Measurements from ENCODE around the gene PTGIR. TPM values are rescaled to one million over a fixed set of nuclear protein-coding genes. Genes with fewer than 3 reads are reported as not detected.

PTGIR gene
- total RNA-seq (10.1 TPM), polyA plus RNA-seq (ENCODE audit: insufficient read depth, low read depth, low replicate concordance) (7.5 TPM)
- long read RNA-seq, donor 1 = 0 reads
- long read RNA-seq, donor 2 = 0 reads
- long read RNA-seq, donor 3, partial matches to known transcripts = 0 of 1 reads
- long read RNA-seq, donor 3, other reads (novel, unspliced or antisense) = 0 of 1 reads
- long read RNA-seq, donor 4, partial matches to known transcripts = 0 of 3 reads
- long read RNA-seq, donor 4, other reads (novel, unspliced or antisense) = 0 of 3 reads
- long read RNA-seq, donor 5 = 0 reads
- long read RNA-seq, donor 6, partial matches to known transcripts = 0 of 1 reads
- long read RNA-seq, donor 6, other reads (novel, unspliced or antisense) = 0 of 1 reads
- long read RNA-seq, donor 7, partial matches to known transcripts = 4 of 27 reads
- long read RNA-seq, donor 7, other reads (novel, unspliced or antisense) = 19 of 27 reads
- long read RNA-seq, donor 8, partial matches to known transcripts = 0 of 1 reads
- long read RNA-seq, donor 8, other reads (novel, unspliced or antisense) = 0 of 1 reads
- long read RNA-seq, donor 9 = 0 reads
- long read RNA-seq, donor 10 = 0 reads

- DNase-seq (peak in 3 of 5 donors; percentile 45 to 92 (median 84)), FAIRE-seq (no peak)
- TF ChIP-seq CTCF (IDR thresholded peaks at IDR 0.05; ENCODE audit: borderline replicate concordance, extremely low read depth, insufficient read depth) = no peak
- Histone ChIP-seq H3K4me1 (ENCODE audit: control insufficient read depth in 2 of 3, insufficient read depth in 2 of 3, low read depth in 1 of 3, low read length in 3 of 3) (peaks cover 0 to 13% (median 10%) of the 10 kb centered on the region in 3 donors), H3K36me3 (ENCODE audit: control insufficient read depth in 2 of 3, insufficient read depth in 3 of 3, low read length in 3 of 3) (no peaks in the 10 kb centered on the region), H3K9ac (ENCODE audit: low read length in 3 of 3) (peak within 1 kb of the TSS in 2 of 3 donors; percentile 34 to 41), H3K9me3 (ENCODE audit: control insufficient read depth in 2 of 3, insufficient read depth in 1 of 3, low read length in 3 of 3) (no peaks in the 10 kb centered on the region), H3K27ac (ENCODE audit: low read depth in 2 of 2, low read length in 2 of 2) (peak within 1 kb of the TSS; percentile 79 to 96), H3K27me3 (ENCODE audit: control insufficient read depth, insufficient read depth, low read length) (no peaks in the 10 kb centered on the region), H3K4me3 (ENCODE audit: low read length in 3 of 3) (peak within 1 kb of the TSS in 2 of 3 donors; percentile 38 to 44)
- intact Hi-C loops (cut with DNase I) = no loop called here
Measured at GRCh38 chr19:46624958-46625661, at the start of gene PTGIR. PTGIR (minus strand) TSS chr19:46625089; CDS start chr19:46624225, 864 bp downstream.

DNA sequence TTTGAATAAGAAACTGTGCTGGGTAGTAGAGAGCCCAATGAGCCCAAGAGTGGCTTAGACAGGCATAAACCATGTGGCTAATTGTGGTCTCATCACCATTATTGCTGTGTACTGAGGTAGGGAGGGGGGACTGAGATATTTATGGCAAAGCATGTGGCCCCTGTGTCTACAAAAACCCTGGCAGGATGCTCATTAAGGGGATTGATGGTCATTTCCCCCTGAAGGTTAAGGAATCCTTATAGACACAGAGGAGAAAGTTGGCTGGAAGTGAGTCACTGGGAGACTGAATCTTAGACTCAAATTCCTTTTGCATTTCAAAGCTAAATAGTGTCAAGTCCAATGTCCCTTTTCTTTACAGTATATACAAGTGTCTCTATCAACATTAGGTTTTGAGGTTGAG lies 45.9 kb upstream of the PTGIR start:
- Histone ChIP-seq H3K27me3 (ENCODE audit: control insufficient read depth, insufficient read depth, low read length) (no peaks in the 10 kb centered on the region), H3K9me3 (ENCODE audit: control insufficient read depth in 2 of 3, insufficient read depth in 1 of 3, low read length in 3 of 3) (no peaks in the 10 kb centered on the region), H3K4me1 (ENCODE audit: control insufficient read depth in 2 of 3, insufficient read depth in 2 of 3, low read depth in 1 of 3, low read length in 3 of 3) (no peaks in the 10 kb centered on the region), H3K9ac (ENCODE audit: low read length in 3 of 3) (no peak overlapping the region), H3K27ac (ENCODE audit: low read depth in 2 of 2, low read length in 2 of 2) (no peak overlapping the region), H3K4me3 (ENCODE audit: low read length in 3 of 3) (no peak overlapping the region), H3K36me3 (ENCODE audit: control insufficient read depth in 2 of 3, insufficient read depth in 3 of 3, low read length in 3 of 3) (peaks cover 0 to 5% (median 2%) of the 10 kb centered on the region in 3 donors)
- intact Hi-C loops (cut with DNase I) = no loop called here
- FAIRE-seq (no peak), DNase-seq (no peak)
- TF ChIP-seq CTCF (IDR thresholded peaks at IDR 0.05; ENCODE audit: borderline replicate concordance, extremely low read depth, insufficient read depth) = no peak

DNA sequence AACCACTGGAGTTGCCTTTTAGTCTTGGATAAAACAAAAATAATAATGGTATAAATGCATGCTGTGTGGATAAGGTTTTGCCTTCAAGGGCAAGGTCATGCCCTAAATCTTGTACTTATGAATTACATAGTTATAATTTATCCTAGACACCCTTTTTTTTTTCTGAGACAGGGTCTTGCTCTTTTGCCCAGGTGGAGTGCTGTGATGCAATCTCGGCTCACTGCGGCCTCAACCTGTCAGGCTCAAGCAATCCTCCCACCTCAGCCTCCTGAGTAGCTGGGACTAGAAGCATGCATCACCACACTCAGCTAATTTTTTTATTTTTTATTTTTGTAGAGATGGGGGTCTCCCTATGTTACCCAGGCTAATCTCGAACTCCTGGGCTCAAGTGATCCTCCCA lies 43.8 kb upstream of the PTGIR start:
- no peak for FAIRE-seq

More for the DNA sequence above, 43.8 kb upstream of the PTGIR start:
- intact Hi-C loops (cut with DNase I) = no loop called here
- no peaks in the 10 kb centered on the region for H3K9me3 ChIP-seq (ENCODE audit: control insufficient read depth in 2 of 3, insufficient read depth in 1 of 3, low read length in 3 of 3)
- H3K4me3 ChIP-seq (ENCODE audit: low read length in 3 of 3) = no peak overlapping the region
- H3K27ac ChIP-seq (ENCODE audit: low read depth in 2 of 2, low read length in 2 of 2) = no peak overlapping the region
- no peaks in the 10 kb centered on the region for H3K27me3 ChIP-seq (ENCODE audit: control insufficient read depth, insufficient read depth, low read length)
- TF ChIP-seq CTCF (IDR thresholded peaks at IDR 0.05; ENCODE audit: borderline replicate concordance, extremely low read depth, insufficient read depth) = no peak
- no peaks in the 10 kb centered on the region for H3K4me1 ChIP-seq (ENCODE audit: control insufficient read depth in 2 of 3, insufficient read depth in 2 of 3, low read depth in 1 of 3, low read length in 3 of 3)
- no peak for DNase-seq
- H3K36me3 ChIP-seq (ENCODE audit: control insufficient read depth in 2 of 3, insufficient read depth in 3 of 3, low read length in 3 of 3) = no peaks in the 10 kb centered on the region
- H3K9ac ChIP-seq (ENCODE audit: low read length in 3 of 3) = no peak overlapping the region
